RWPE1 (cell line): ENCODE measurements around the gene INPP1.

Source experiments
- CTCF ChIA-PET: fragments of 350-600 bp; sonication (Branson Sonifier 250); formaldehyde crosslinking; extraction: SDS; loops from one replicate; lab custom pipeline; 2021; lab: Yijun Ruan, JAX
- POLR2A ChIA-PET: fragments of 400-600 bp; formaldehyde crosslinking; extraction: SDS; loops from one replicate; lab custom pipeline; 2020; ENCODE audit warnings: antibody characterized with exemption; ENCODE audit not compliant: low non-redundant PET; lab: Yijun Ruan, JAX
- DNase-seq: peaks from one replicate; pipeline ENCODE4 v3.0.0; 2012; ENCODE audit warnings: low spot score
- H3K27ac ChIP-seq: fragments of 450-650 bp; 2 replicates; pipeline ENCODE4 v1.5.1; 2017
- TF ChIP-seq, protein P1 (sequence below): fragments of 450-650 bp; conservative IDR thresholded peaks from 2 replicates; pipeline ENCODE4 v1.5.1; 2017; ENCODE audit warnings: low read depth, mild to moderate bottlenecking

The INPP1 gene

DNA sequence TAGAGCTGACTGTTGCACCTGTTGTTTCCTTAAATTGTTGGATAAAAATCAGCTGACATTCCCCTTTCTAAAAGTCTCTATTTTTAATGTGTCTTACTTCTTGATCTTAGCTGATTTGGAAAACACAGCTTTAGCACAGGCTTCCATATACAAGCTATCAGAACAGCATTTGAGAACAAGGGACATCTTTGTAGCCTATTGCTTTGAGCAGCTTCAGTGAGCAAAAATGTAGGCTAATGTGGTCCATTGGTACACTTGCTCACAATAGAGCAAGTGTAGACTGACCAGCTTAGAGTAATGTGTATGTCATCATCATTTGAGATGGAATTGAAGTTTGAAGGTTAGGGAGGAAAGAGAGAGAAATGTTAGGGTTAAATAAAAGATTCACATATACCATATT is 7.0 kb downstream of the INPP1 start:
- no peak for DNase-seq
- ChIA-PET POLR2A (no interaction called here), CTCF (no interaction called here)
- TF ChIP-seq, protein P1, sequence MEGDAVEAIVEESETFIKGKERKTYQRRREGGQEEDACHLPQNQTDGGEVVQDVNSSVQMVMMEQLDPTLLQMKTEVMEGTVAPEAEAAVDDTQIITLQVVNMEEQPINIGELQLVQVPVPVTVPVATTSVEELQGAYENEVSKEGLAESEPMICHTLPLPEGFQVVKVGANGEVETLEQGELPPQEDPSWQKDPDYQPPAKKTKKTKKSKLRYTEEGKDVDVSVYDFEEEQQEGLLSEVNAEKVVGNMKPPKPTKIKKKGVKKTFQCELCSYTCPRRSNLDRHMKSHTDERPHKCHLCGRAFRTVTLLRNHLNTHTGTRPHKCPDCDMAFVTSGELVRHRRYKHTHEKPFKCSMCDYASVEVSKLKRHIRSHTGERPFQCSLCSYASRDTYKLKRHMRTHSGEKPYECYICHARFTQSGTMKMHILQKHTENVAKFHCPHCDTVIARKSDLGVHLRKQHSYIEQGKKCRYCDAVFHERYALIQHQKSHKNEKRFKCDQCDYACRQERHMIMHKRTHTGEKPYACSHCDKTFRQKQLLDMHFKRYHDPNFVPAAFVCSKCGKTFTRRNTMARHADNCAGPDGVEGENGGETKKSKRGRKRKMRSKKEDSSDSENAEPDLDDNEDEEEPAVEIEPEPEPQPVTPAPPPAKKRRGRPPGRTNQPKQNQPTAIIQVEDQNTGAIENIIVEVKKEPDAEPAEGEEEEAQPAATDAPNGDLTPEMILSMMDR, result no peak
- no peak overlapping the region for H3K27ac ChIP-seq

DNA sequence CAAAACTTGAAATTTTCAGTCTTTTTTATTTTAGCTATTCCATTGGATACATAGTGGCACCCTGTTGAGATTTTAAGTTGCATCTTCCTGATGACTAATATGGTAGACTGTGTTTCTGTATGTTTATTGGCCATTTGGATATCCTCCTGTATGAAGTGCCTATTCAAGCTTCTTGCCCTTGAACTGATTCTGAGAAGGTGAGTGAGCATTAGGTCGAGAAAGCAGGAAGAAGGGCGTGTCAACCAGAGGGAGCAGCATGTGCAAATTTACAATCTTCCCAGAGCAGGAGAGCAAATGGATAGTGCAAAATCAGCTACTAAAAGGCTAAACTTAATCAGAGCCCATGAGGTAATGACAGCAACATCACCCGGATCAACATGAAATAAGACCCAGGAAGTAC is 8.6 kb downstream of the INPP1 start:
- H3K27ac ChIP-seq, result no peak overlapping the region
- no peak for DNase-seq
- POLR2A ChIA-PET, result no interaction called here
- CTCF ChIA-PET, result interaction anchor here (0.6 to 0.7 kb wide), 5 partner anchors 17 to 329 kb away, joined by 3 to 7 read pairs (median 3); no protein-coding TSS in a partner anchor
- TF ChIP-seq, protein P1, result no peak

DNA sequence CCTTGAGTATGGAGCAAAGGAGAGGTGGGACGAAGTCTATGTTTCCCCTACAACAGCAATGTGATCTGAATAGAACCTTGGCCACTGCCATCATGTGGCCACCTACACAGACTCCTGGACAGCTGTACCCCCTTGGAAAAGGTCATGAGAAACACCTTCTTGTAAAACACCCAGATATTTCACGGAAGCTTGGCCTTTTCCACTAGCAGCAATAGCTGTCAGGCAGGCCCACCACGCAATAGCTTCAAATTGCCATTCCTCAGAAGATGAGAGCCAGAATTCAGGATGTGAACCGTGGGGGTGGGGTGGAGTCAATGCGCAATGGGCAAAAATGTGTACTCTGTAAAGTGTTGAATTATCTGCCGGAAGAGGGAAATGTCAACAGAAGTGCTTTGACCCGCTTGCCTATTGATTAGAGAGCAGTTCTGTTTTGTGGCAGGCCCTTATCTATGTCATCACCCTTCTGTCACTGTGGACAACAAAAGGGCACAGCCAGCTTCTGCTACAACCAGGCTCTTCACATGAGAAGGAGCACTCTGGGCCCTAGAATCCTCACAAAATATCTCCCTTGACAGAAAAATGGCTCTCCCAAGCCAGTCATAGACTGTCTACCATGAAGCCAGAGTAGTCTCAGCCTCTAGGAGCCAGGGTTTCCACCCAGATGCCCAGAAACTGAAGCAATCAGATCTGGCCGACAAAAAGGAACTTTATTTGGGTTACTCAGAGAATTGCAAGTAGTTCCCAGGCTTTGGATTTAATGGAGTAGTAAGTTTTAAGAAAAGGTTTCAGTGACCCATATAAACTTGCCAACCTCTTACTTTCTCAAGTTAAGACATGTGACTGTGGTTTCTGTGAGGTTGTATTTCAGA is 9.5 kb downstream of the INPP1 start:
- peak overlapping the region; percentile 65 for H3K27ac ChIP-seq
- TF ChIP-seq, protein P1, result no peak
- ChIA-PET CTCF (interaction anchor here (0.6 to 1.4 kb wide), 2 partner anchors 9 to 1259 kb away, joined by 4 to 5 read pairs; no protein-coding TSS in a partner anchor), POLR2A (no interaction called here)
- DNase-seq, result no peak

DNA sequence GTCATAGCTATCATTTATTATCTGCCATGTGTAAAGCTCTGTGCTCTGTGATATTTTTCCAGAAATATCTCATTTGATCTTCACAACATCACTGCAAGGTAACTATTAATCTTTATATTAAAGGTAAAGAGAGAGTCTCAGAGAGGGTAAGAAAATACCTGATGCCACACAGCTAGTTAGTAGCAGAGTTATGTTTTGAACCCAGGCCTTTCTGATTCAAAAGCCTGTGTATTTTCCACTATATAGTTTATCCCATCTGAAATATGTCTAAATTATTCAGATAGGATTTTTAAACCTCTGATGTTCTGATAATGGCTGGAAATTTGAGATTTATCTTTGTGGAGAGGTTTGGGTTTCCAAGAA is 10.1 kb downstream of the INPP1 start:
- CTCF ChIA-PET, result interaction anchor here (0.6 to 1.4 kb wide), 2 partner anchors 9 to 1259 kb away, joined by 4 to 5 read pairs; no protein-coding TSS in a partner anchor
- no peak overlapping the region for H3K27ac ChIP-seq
- POLR2A ChIA-PET, result no interaction called here
- TF ChIP-seq, protein P1, result no peak
- no peak for DNase-seq

DNA sequence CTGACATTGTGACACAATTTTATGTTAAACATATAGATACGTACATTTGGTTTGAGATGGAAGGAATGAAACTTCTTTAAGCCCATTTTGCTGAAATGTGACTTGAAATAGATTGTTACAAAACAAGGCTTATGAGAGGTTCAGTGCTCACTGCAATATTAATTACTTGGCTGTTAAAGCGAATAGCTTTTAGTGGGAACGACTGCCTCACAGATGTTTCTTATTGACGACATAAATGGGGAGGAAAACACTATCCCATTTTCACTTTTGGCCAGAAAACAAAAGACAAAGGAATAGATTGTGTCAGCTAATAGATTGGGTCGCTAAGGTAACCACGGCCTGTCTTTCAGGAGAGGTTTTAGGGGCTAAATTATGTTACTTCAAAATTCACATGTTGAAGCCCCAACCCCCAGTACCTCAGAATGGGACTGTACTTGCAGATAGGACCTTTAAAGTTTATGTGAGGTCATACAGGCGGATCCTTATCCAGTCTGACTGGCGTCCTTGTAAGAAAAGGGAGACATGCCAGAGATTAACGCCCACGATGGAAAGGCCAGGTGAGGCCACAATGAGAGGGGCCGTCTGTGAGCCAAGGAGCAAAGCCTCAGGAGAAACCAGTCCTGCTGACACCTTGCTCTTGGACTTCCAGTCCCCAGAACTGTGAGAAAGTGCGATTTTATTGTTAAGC is 10.8 kb downstream of the INPP1 start:
- no peak for DNase-seq
- TF ChIP-seq, protein P1, result no peak
- H3K27ac ChIP-seq, result no peak overlapping the region
- POLR2A ChIA-PET, result no interaction called here
- CTCF ChIA-PET, result interaction anchor here (0.6 to 1.4 kb wide), 2 partner anchors 10 to 137 kb away, joined by 5 read pairs; no protein-coding TSS in a partner anchor

DNA sequence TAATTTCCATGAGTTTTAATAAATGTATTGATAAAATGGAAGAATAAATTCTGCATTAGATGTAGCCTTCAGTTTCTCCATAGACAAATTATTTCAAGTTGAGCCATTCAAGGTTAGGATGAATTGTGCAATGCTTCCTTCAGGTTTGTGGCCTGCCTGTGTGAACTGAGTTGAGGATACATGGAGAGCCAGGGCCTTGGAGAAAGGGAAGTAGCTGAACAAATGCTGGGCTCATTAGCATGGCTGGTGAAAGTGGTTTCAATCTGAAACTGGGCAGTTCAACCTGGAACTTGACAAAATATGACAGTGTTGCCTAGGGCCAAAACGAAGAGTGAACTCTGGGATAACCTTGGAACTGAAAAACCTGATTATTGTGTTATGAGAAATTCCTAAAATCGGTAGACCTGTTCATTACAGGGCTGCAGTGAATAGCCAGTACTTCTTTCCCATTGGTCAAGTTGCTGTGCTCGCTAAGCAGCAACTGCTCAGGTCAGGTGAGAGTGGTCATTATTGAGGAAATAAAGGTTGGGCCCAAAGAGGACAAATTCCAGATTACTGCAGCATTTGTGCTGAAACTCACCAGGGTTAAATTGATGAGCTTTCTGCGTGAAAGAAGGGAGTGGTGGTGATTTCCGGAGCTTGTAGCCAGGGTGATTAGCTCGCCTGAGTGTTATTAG is 12.7 kb downstream of the INPP1 start:
- CTCF ChIA-PET, result interaction anchor here (0.6 kb wide), 2 partner anchors 173 to 448 kb away, joined by 3 read pairs; no protein-coding TSS in a partner anchor
- TF ChIP-seq, protein P1, result no peak

More for the DNA sequence above, 12.7 kb downstream of the INPP1 start:
- no peak for DNase-seq
- H3K27ac ChIP-seq, result no peak overlapping the region
- POLR2A ChIA-PET, result no interaction called here
